BJ (cell line): ENCODE measurements around the gene CENPC. TPM values are rescaled to one million over a fixed set of nuclear protein-coding genes. Genes with fewer than 3 reads are reported as not detected.
"Not testable (repeated sequence)": the region's sequence is repeated elsewhere in the genome, so short reads cannot be mapped to it uniquely, and the experiment has no call there.

Experiments used
- CTCF ChIA-PET: fragments of 350-600 bp; formaldehyde crosslinking; extraction: SDS; loops from one replicate; lab custom pipeline; 2021; ENCODE audit warnings: antibody characterized with exemption, inconsistent platforms; lab: Yijun Ruan, JAX
- POLR2A ChIA-PET: fragments of 300-600 bp; sonication (Branson Sonifier 250); formaldehyde crosslinking; extraction: SDS; loops from one replicate; lab custom pipeline; 2021; ENCODE audit warnings: antibody characterized with exemption; lab: Charles Lee
- DNase-seq: peaks from one replicate; pipeline ENCODE4 v3.0.0-alpha.2; 2011; ENCODE audit warnings: low read depth
- H3K27me3 ChIP-seq: 2 replicates; pipeline ENCODE4 v1.6.0; 2011; ENCODE audit warnings: low read length; ENCODE audit not compliant: control insufficient read depth, insufficient read depth
- H3K36me3 ChIP-seq: 2 replicates; pipeline ENCODE4 v1.5.1; 2011; ENCODE audit warnings: low read length; ENCODE audit not compliant: control insufficient read depth, insufficient read depth
- H3K4me3 ChIP-seq: 2 replicates; pipeline ENCODE4 v1.5.1; 2011; ENCODE audit warnings: low read depth, mild to moderate bottlenecking, control low read depth, low read length
- polyA plus RNA-seq: library from polyadenylated mRNA; depleted of rRNA; stranded (reverse); fragments of >200 nt; gene quantifications from 2 replicates; pipeline ENCODE4 v1.2.3, GENCODE V29; 2011
- TF ChIP-seq, protein P1 (sequence below): IDR thresholded peaks from 2 replicates; pipeline ENCODE4 v1.5.1; 2011; ENCODE audit warnings: low read depth, mild to moderate bottlenecking, control low read depth, inconsistent platforms, low read length, moderate library complexity; ENCODE audit not compliant: insufficient read depth

Gene CENPC
- polyA plus RNA-seq, 1 experiment = 3.6 TPM

DNA sequence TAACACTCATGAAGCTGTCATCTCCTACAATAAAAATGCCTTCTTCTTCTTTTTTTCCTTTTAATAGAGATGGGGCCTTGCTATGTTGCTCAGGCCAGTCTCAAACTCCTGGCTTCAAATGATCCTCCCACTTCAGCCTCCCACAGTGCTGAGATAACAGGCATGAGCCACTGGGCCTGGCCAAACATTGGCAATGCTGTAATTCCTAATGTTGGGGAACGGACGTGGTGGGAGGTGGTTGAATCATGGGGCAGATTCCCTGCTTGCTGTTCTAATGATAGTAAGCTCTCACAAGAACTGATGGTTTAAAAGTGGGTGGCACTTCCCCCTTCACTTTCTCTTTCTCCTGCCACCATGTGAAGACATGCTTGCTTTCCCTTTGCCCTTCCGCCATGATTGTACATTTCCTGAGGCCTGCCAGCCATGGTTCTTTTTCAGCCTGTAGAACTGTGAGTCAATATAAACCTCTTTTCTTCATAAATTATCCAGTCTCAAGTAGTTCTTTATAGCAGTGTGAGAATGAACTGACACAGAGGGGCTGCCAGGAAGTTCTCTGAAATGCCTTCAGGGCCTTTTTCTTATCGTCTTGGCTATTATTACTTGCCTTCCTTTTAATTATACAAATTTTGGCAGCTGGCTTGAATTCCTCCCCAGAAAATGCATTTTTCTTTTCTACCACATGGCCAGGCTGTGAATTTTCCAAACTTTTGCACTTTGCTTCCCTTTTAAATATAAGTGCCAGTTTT, 93.0 kb downstream of the CENPC start:
- H3K4me3 ChIP-seq = no peak overlapping the region
- DNase-seq = no peak
- ChIA-PET POLR2A (no interaction called here), CTCF (interaction anchor here (0.7 to 0.8 kb wide), 2 partner anchors 18 to 86 kb away, joined by 3 to 4 read pairs; no protein-coding TSS in a partner anchor)
- H3K36me3 ChIP-seq = 0 out of 2 replicates have a peak, but pooled peaks cover 2% of the 10 kb centered on the region
- H3K27me3 ChIP-seq = no peaks in the 10 kb centered on the region
- TF ChIP-seq, protein P1, sequence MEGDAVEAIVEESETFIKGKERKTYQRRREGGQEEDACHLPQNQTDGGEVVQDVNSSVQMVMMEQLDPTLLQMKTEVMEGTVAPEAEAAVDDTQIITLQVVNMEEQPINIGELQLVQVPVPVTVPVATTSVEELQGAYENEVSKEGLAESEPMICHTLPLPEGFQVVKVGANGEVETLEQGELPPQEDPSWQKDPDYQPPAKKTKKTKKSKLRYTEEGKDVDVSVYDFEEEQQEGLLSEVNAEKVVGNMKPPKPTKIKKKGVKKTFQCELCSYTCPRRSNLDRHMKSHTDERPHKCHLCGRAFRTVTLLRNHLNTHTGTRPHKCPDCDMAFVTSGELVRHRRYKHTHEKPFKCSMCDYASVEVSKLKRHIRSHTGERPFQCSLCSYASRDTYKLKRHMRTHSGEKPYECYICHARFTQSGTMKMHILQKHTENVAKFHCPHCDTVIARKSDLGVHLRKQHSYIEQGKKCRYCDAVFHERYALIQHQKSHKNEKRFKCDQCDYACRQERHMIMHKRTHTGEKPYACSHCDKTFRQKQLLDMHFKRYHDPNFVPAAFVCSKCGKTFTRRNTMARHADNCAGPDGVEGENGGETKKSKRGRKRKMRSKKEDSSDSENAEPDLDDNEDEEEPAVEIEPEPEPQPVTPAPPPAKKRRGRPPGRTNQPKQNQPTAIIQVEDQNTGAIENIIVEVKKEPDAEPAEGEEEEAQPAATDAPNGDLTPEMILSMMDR = no peak

DNA sequence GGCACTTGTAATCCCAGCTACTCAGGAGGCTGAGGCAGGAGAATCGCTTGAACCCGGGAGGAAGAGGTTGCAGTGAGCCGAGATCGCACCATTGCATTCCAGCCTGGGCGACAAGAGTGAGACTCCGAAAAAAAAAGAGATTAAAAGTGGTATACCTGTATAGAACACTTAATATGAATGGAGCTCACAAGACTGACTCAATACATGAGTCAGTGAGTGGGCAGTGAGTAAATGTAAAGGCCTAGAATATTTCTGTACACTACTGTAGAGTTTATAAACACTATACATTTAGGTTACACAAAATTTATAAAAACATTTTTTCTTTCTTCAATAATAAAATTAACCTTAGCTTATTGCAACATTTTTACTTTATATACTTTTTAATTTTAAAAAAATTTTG, 93.8 kb downstream of the CENPC start:
- CTCF ChIA-PET = interaction anchor here (0.7 to 0.8 kb wide), 2 partner anchors 19 to 87 kb away, joined by 3 to 4 read pairs; no protein-coding TSS in a partner anchor
- no peaks in the 10 kb centered on the region for H3K27me3 ChIP-seq
- H3K36me3 ChIP-seq = no peaks in the 10 kb centered on the region
- TF ChIP-seq, protein P1 = no peak
- no peak for DNase-seq
- POLR2A ChIA-PET = no interaction called here
- no peak overlapping the region for H3K4me3 ChIP-seq

DNA sequence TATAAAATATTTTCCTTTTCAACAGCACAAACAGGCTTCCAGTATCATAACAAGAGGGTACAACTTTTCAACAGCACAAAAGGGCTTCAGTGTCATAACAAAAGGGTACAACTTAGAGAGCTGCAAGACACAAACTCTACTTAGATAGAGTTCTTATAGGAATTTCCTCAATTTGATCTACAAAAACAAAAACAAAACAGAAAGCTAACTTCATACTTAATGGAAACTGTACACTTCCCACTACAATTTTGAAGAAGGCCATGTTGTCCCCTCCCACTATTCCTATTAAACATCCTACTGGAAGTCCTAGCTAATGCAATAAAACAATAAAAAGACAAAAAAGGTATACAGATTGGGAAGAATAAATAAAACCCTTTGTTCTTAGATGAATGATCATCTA, 96.7 kb downstream of the CENPC start:
- DNase-seq = no peak
- POLR2A ChIA-PET = no interaction called here
- H3K27me3 ChIP-seq = no peaks in the 10 kb centered on the region
- CTCF ChIA-PET = interaction anchor here (0.6 kb wide), 1 partner anchor 1410 kb away, joined by 3 read pairs; no protein-coding TSS in a partner anchor
- no peak overlapping the region for H3K4me3 ChIP-seq
- TF ChIP-seq, protein P1 = no peak
- no peaks in the 10 kb centered on the region for H3K36me3 ChIP-seq

DNA sequence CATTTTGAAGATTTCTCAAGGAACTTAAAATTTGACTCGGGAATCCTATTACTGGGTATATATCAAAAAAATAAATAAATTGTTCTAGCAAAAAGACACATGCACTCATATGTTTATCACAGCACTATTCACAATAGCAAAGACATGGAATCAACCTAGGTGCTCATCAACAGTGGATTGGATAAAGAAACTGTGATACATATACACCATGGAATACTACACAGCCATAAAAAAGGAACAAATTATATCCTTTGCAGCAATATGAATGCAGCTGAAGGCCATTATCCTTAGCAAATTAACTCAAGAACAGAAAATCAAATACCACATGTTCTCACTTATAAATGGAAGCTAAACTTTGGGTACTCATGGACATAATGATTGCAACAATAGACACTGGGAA, 97.4 kb downstream of the CENPC start:
- H3K4me3 ChIP-seq = no peak overlapping the region
- ChIA-PET CTCF (no interaction called here), POLR2A (no interaction called here)
- no peaks in the 10 kb centered on the region for H3K27me3 ChIP-seq
- TF ChIP-seq, protein P1 = no peak
- no peaks in the 10 kb centered on the region for H3K36me3 ChIP-seq
- DNase-seq = no peak

DNA sequence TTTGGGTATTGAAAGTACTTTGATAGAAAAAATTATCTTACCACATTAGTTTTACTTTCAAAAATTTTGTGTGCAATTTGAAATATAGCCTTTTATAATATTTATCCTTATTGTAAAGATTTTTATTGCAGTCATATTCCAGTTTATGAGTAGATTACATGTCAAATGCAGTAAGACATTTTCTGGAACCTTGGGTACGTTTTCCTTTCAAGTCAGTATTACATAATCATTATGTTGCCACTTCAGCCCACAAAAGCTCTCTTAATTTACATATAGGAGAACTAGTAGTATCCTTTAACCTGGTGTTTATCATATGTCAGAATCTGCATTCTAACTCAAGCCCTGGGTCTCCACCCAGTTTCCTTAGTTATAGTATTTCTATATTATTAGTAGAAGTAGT, 98.5 kb downstream of the CENPC start:
- Histone ChIP-seq H3K4me3 (no peak overlapping the region), H3K36me3 (no peaks in the 10 kb centered on the region), H3K27me3 (no peaks in the 10 kb centered on the region)
- TF ChIP-seq, protein P1 = no peak
- ChIA-PET POLR2A (no interaction called here), CTCF (no interaction called here)
- DNase-seq = no peak

DNA sequence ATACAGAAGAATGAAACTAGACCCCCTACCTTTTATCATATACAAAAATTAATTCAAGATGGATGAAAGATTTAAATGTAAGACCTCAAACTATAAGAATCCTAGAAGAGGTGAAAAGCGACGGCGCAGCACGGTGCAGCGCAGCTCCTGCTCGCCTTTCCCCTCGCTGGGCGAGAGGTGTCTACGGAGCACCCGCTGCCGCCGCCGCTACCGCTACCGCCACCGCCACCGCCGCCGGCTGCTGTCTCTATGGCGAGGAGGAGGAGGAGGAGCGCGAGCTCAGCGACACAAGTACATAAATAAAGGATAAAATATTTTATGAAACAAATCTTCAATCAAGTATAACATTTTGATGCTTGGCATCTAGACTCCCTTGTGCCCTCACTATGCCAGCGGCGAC, 99.4 kb downstream of the CENPC start:
- not testable (repeated sequence) for DNase-seq
- CTCF ChIA-PET = interaction anchor here (0.6 kb wide), 1 partner anchor 38 kb away, joined by 3 read pairs; no protein-coding TSS in a partner anchor

More for the DNA sequence above, 99.4 kb downstream of the CENPC start:
- POLR2A ChIA-PET, H3K36me3 ChIP-seq, H3K4me3 ChIP-seq, H3K27me3 ChIP-seq: not testable (repeated sequence)
